B cell (primary cell): ENCODE results near the gene TMPO. TPM values are rescaled to one million over a fixed set of nuclear protein-coding genes. Genes with fewer than 3 reads are reported as not detected.

ENCODE experiments used
- ATAC-seq: fragments of 200-7000 bp; cut with Tn5 transposase; one replicate; pipeline ENCODE4 v1.10.0; 2021; ENCODE audit warnings: low read depth, mild to moderate bottlenecking, moderate number of reproducible peaks, moderate library complexity
- CTCF ChIA-PET: fragments of 350-600 bp; sonication (Branson Sonifier 250); formaldehyde crosslinking; loops from one replicate; lab custom pipeline; 2021; ENCODE audit warnings: antibody characterized with exemption, inconsistent platforms; lab: Charles Lee
- POLR2A ChIA-PET: fragments of 350-600 bp; sonication (Branson Sonifier 250); formaldehyde crosslinking; loops from one replicate; lab custom pipeline; 2021; ENCODE audit warnings: antibody characterized with exemption; lab: Charles Lee
- DNase-seq: peaks from one replicate; pipeline ENCODE4 v3.0.0; 2013
- H2AFZ ChIP-seq: 2 replicates; pipeline ENCODE4 v1.6.1; 2012; ENCODE audit warnings: mild to moderate bottlenecking, low read depth, low read length; ENCODE audit not compliant: insufficient read depth, poor library complexity, severe bottlenecking
- H3K27ac ChIP-seq, 2 donors: 1 replicate in 1 of 2; 2 replicates in 1 of 2; pipeline ENCODE4 v1.5.1; 2012 to 2013; ENCODE audit warnings: low read length in 2 of 2, mild to moderate bottlenecking in 2 of 2, moderate library complexity in 1 of 2
- H3K27me3 ChIP-seq, 4 experiments: fragments of 200-600 bp in 1 of 4; sonication (generic) in 1 of 4; replicated peaks in 1 of 4; 1 replicate in 2 of 4; 2 replicates in 2 of 4; pipeline versions ENCODE4 v1.6.1 to v1.7.0; 2013 to 2016; ENCODE audit warnings: low read length in 3 of 4, mild to moderate bottlenecking in 2 of 4, mixed read lengths in 1 of 4, moderate library complexity in 1 of 4; ENCODE audit not compliant: insufficient read depth in 4 of 4, control insufficient read depth in 3 of 4; ENCODE audit errors: control extremely low read depth in 1 of 4
- H3K36me3 ChIP-seq, 2 experiments: replicated peaks in 1 of 2; 1 replicate in 1 of 2; 2 replicates in 1 of 2; pipeline versions ENCODE4 v1.6.1 to v1.7.1; 2013; ENCODE audit warnings: low read length in 1 of 2; ENCODE audit not compliant: insufficient read depth in 2 of 2, control insufficient read depth in 1 of 2; ENCODE audit errors: control extremely low read depth in 1 of 2, extremely low read depth in 1 of 2
- H3K4me1 ChIP-seq, 2 donors: fragments of 200-600 bp in 1 of 2; sonication (generic) in 1 of 2; 1 replicate in 1 of 2; 2 replicates in 1 of 2; pipeline versions ENCODE4 v1.5.1 to v1.6.1; 2013 to 2017; ENCODE audit warnings: low read length in 2 of 2; ENCODE audit not compliant: control insufficient read depth in 2 of 2, insufficient read depth in 2 of 2
- H3K4me2 ChIP-seq: replicated peaks from 2 replicates; pipeline ENCODE3; 2012; ENCODE audit warnings: mild to moderate bottlenecking, low read depth, low read length; ENCODE audit not compliant: poor library complexity, severe bottlenecking
- H3K4me3 ChIP-seq, 5 experiments: fragments of 200-600 bp in 1 of 5; sonication (generic) in 1 of 5; 1 replicate in 3 of 5; 2 replicates in 2 of 5; pipeline versions ENCODE4 v1.5.1 to v1.7.0; 2011 to 2016; ENCODE audit warnings: low read length in 4 of 5, mild to moderate bottlenecking in 4 of 5, low read depth in 2 of 5, control low read depth in 1 of 5, moderate library complexity in 1 of 5; ENCODE audit not compliant: insufficient read depth in 1 of 5; ENCODE audit errors: control extremely low read depth in 1 of 5, extremely low read depth in 1 of 5
- H3K79me2 ChIP-seq: fragments of 200-600 bp; sonication (generic); one replicate; pipeline ENCODE4 v1.6.0; 2016; ENCODE audit warnings: low read length; ENCODE audit not compliant: control insufficient read depth, insufficient read depth
- H3K9ac ChIP-seq: fragments of 200-600 bp; sonication (generic); 2 replicates; pipeline ENCODE4 v1.6.1; 2017; ENCODE audit warnings: mild to moderate bottlenecking, low read length, moderate library complexity
- H3K9me3 ChIP-seq, 3 donors: one replicate each; pipeline versions ENCODE4 v1.6.1 to v1.7.1; 2013; ENCODE audit warnings: low read length in 2 of 3; ENCODE audit not compliant: control insufficient read depth in 2 of 3, insufficient read depth in 1 of 3; ENCODE audit errors: control extremely low read depth in 1 of 3
- H4K20me1 ChIP-seq: 2 replicates; pipeline ENCODE4 v1.6.0; 2012; ENCODE audit warnings: mild to moderate bottlenecking, low read length; ENCODE audit not compliant: insufficient read depth, control insufficient read depth, poor library complexity, severe bottlenecking
- H3K27ac Mint-ChIP-seq: one replicate; pipeline ENCODE4 v1.8.0; 2021; ENCODE audit warnings: mixed read lengths
- H3K27me3 Mint-ChIP-seq: one replicate; pipeline ENCODE4 v1.8.0; 2021; ENCODE audit warnings: mixed read lengths
- H3K4me1 Mint-ChIP-seq: one replicate; pipeline ENCODE4 v1.8.0; 2021; ENCODE audit warnings: mixed read lengths
- H3K4me3 Mint-ChIP-seq: one replicate; pipeline ENCODE4 v1.8.0; 2021; ENCODE audit warnings: mixed read lengths
- H3K9me3 Mint-ChIP-seq: one replicate; pipeline ENCODE4 v1.8.0; 2022; ENCODE audit warnings: mixed read lengths; ENCODE audit not compliant: insufficient read depth
- CTCF ChIP-seq: fragments of 200-600 bp; IDR thresholded peaks from one replicate; pipeline ENCODE4 v1.8.0; 2022; ENCODE audit warnings: antibody characterized with exemption, mild to moderate bottlenecking
- EZH2 ChIP-seq: IDR thresholded peaks from 2 replicates; pipeline ENCODE4 v1.6.1; 2012; ENCODE audit warnings: borderline replicate concordance, low read depth, mild to moderate bottlenecking, moderate library complexity, low read length; ENCODE audit not compliant: insufficient read depth, poor library complexity, severe bottlenecking
- WGBS: methylation state at CpG from one replicate; pipeline ENCODE4 v1.1.5; 2013; ENCODE audit warnings: missing lambda C conversion rate; ENCODE audit not compliant: insufficient coverage; 5-methylcytosine and 5-hydroxymethylcytosine counted together
- intact Hi-C: fragments of 100-400 bp; cut with micrococcal nuclease; formaldehyde crosslinking; loops from one replicate; pipeline ENCODE4 v1.10.0; 2022
- polyA plus RNA-seq: library from polyadenylated mRNA; depleted of rRNA; stranded (reverse); fragments of >200 nt; gene quantifications from 2 replicates; pipeline ENCODE4 v1.2.3, GENCODE V29; 2012
- total RNA-seq, 2 donors: library from RNA; stranded (reverse); fragments of 120-200 nt in 1 of 2; gene quantifications; 1 replicate in 1 of 2; 2 replicates in 1 of 2; pipeline versions ENCODE4 v1.2.3 to v1.2.4, GENCODE V29; 2013 to 2022

TMPO gene
- total and polyA plus RNA-seq, 2 donors (not counting 1 experiment from before 2014, with no cell fraction given), result 41.8 to 187 TPM

GRCh38 chr12:98580695-98581094, 65.3 kb downstream of the TMPO start:
- no peak overlapping the region for H3K27ac ChIP-seq
- Mint-ChIP-seq H3K27me3 (peaks cover 3% of the 10 kb centered on the region), H3K27ac (no peak overlapping the region), H3K4me3 (no peak overlapping the region), H3K9me3 (no peaks in the 10 kb centered on the region), H3K4me1 (no peaks in the 10 kb centered on the region)
- no peak overlapping the region for H2AFZ ChIP-seq
- intact Hi-C loops, result no loop called here
- no peak for ATAC-seq
- ChIA-PET CTCF (interaction anchor here (2.5 kb wide), 1 partner anchor 14 kb away, joined by 13 read pairs; no protein-coding TSS in a partner anchor), POLR2A (no interaction called here)
- H3K9ac ChIP-seq, result no peak overlapping the region
- H3K4me1 ChIP-seq, result no peaks in the 10 kb centered on the region
- no peaks in the 10 kb centered on the region for H3K36me3 ChIP-seq
- TF ChIP-seq CTCF (no peak), EZH2 (no peak)
- no peak for DNase-seq
- H3K4me2 ChIP-seq, result no peak overlapping the region
- H3K79me2 ChIP-seq, result no peaks in the 10 kb centered on the region
- H3K9me3 ChIP-seq, result no peaks in the 10 kb centered on the region
- no peaks in the 10 kb centered on the region for H4K20me1 ChIP-seq
- H3K27me3 ChIP-seq, result no peaks in the 10 kb centered on the region
- no CpG with 5 or more reads among the region's 5 CpGs for WGBS
- no peak overlapping the region for H3K4me3 ChIP-seq

DNA sequence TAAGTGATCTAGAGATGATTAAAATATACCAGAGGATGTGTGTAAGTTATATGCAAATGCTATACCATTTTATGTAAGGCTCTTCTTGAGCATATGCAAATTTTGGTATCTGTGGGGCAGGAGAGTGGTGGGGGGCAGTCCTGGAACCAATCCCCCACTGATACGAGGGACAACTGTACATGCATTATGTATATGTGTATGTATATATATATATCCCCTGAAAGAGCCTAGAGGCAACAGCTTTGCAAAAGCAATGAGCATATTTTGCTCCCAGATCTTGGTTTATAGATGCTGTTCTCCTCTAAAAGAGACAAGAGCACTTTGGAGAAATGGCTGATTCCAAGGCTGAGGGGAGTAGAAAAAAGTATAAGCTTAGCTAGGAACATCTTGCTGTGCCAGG, 65.7 kb downstream of the TMPO start:
- H3K36me3 ChIP-seq, result no peaks in the 10 kb centered on the region
- H3K4me1 ChIP-seq, result no peaks in the 10 kb centered on the region
- H3K27ac ChIP-seq, result no peak overlapping the region
- DNase-seq (no peak), ATAC-seq (no peak)
- WGBS, result no CpG with 5 or more reads among the region's 1 CpG
- Mint-ChIP-seq H3K27me3 (peaks cover 3% of the 10 kb centered on the region), H3K4me1 (no peaks in the 10 kb centered on the region), H3K4me3 (no peak overlapping the region), H3K27ac (no peak overlapping the region), H3K9me3 (no peaks in the 10 kb centered on the region)
- no peaks in the 10 kb centered on the region for H3K27me3 ChIP-seq
- CTCF ChIA-PET, result interaction anchor here (0.6 to 2.5 kb wide), 2 partner anchors 15 to 72 kb away, joined by 4 to 13 read pairs; no protein-coding TSS in a partner anchor
- TF ChIP-seq CTCF (no peak), EZH2 (no peak)
- intact Hi-C loops, result no loop called here
- no peaks in the 10 kb centered on the region for H3K79me2 ChIP-seq
- H3K4me3 ChIP-seq, result no peak overlapping the region
- H3K9ac ChIP-seq, result no peak overlapping the region
- POLR2A ChIA-PET, result no interaction called here
- no peaks in the 10 kb centered on the region for H4K20me1 ChIP-seq
- no peak overlapping the region for H2AFZ ChIP-seq
- H3K4me2 ChIP-seq, result no peak overlapping the region
- no peaks in the 10 kb centered on the region for H3K9me3 ChIP-seq
